HepG2 (cell line): ENCODE results near the gene PRCD. TPM values are rescaled to one million over a fixed set of nuclear protein-coding genes. Genes with fewer than 3 reads are reported as not detected.

ENCODE experiments used
- AFF4 ChIP-seq: sonication (generic); formaldehyde crosslinking; IDR thresholded peaks from 2 replicates; pipeline ENCODE4 v1.4.0; 2020; ENCODE audit warnings: missing genetic modification reagents
- BHLHE40 ChIP-seq: IDR thresholded peaks from 2 replicates; pipeline ENCODE4 v1.6.1; 2011; ENCODE audit warnings: low read length, improper control_type of control experiment
- CAMTA2 ChIP-seq: sonication (generic); formaldehyde crosslinking; IDR thresholded peaks from 2 replicates; pipeline ENCODE4 v1.4.0; 2020; ENCODE audit warnings: mild to moderate bottlenecking, missing genetic modification reagents, borderline replicate concordance
- GATAD1 ChIP-seq: IDR thresholded peaks from 2 replicates; pipeline ENCODE4 v1.6.1; 2016; ENCODE audit warnings: missing genetic modification reagents, missing compliant biosample characterization
- MYC ChIP-seq: sonication (generic); formaldehyde crosslinking; IDR thresholded peaks from 2 replicates; pipeline ENCODE4 v1.9.0; 2021; ENCODE audit warnings: missing genetic modification reagents, borderline replicate concordance
- NBN ChIP-seq: fragments of 450-650 bp; conservative IDR thresholded peaks from 2 replicates; pipeline ENCODE4 v1.6.1; 2017
- RXRB ChIP-seq: IDR thresholded peaks from 2 replicates; pipeline ENCODE4 v1.6.1; 2016; ENCODE audit warnings: borderline replicate concordance, missing genetic modification reagents, missing compliant biosample characterization
- TFAP4 ChIP-seq: sonication (generic); IDR thresholded peaks from 2 replicates; pipeline ENCODE4 v1.6.1; 2016; ENCODE audit warnings: low read depth, borderline replicate concordance
- ZNF160 ChIP-seq: sonication (generic); formaldehyde crosslinking; IDR thresholded peaks from 2 replicates; pipeline ENCODE4 v1.8.0; 2022; ENCODE audit warnings: mild to moderate bottlenecking, inconsistent platforms, missing genetic modification reagents
- ZNF20 ChIP-seq: sonication (generic); formaldehyde crosslinking; IDR thresholded peaks from 2 replicates; pipeline ENCODE4 v1.4.0; 2020; ENCODE audit warnings: mild to moderate bottlenecking, moderate library complexity, missing genetic modification reagents
- ZNF547 ChIP-seq: sonication (generic); formaldehyde crosslinking; IDR thresholded peaks from 2 replicates; pipeline ENCODE4 v1.5.1; 2020; ENCODE audit warnings: mild to moderate bottlenecking, missing genetic modification reagents
- ZNF589 ChIP-seq: sonication (generic); formaldehyde crosslinking; conservative IDR thresholded peaks from 2 replicates; pipeline ENCODE4 v1.8.0; 2022; ENCODE audit warnings: mild to moderate bottlenecking, moderate library complexity, missing genetic modification reagents
- ZNF609 ChIP-seq: sonication (generic); formaldehyde crosslinking; IDR thresholded peaks from 2 replicates; pipeline ENCODE4 v1.4.0; 2020; ENCODE audit warnings: mild to moderate bottlenecking, missing genetic modification reagents, borderline replicate concordance
- ZNF740 ChIP-seq: sonication (generic); formaldehyde crosslinking; IDR thresholded peaks from 2 replicates; pipeline ENCODE4 v1.4.0; 2020; ENCODE audit warnings: missing genetic modification reagents
- ZNF773 ChIP-seq: sonication (generic); formaldehyde crosslinking; IDR thresholded peaks from 2 replicates; pipeline ENCODE4 v1.4.0; 2020; ENCODE audit warnings: missing genetic modification reagents, borderline replicate concordance
- ZSCAN20 ChIP-seq: sonication (generic); formaldehyde crosslinking; IDR thresholded peaks from 2 replicates; pipeline ENCODE4 v1.4.0; 2020; ENCODE audit warnings: missing genetic modification reagents, mild to moderate bottlenecking, borderline replicate concordance
- polyA plus RNA-seq, 8 experiments: library from polyadenylated mRNA; depleted of rRNA in 3 of 8; stranded (reverse) in 7 of 8; unstranded in 1 of 8; fragments of >200 nt; fragmentation: Illumina TruSeq in 4 of 8; extraction: Trizol in 4 of 8; gene quantifications; 2 replicates each; pipeline versions ENCODE4 v1.2.1 to v1.2.3, GENCODE V29; 2011 to 2016; ENCODE audit warnings: low read depth in 4 of 8, missing spikeins in 1 of 8, mixed read lengths in 1 of 8; ENCODE audit not compliant: insufficient read depth in 1 of 8
- total RNA-seq, 5 experiments: library from RNA; depleted of rRNA; stranded (reverse); fragments of >200 nt; fragmentation: Illumina TruSeq; extraction: Trizol; gene quantifications; 2 replicates each; pipeline ENCODE4 v1.2.3, GENCODE V29; 2016; ENCODE audit warnings: low read depth in 1 of 5

The PRCD gene
- total and polyA plus RNA-seq, 2 of the 13 experiments (the other 11 are each of a cell fraction or from before 2014, with no cell fraction given) = 0.51 TPM; not detected in 1

GRCh38 chr17:76499267-76499667 lies 40.6 kb upstream of the PRCD start (continued):
- TF ChIP-seq TFAP4 (peak; percentile 96), MYC (CRISPR knock-in tag) (peak; percentile 68; the same call in 1 of the 2 replicates), ZNF609 (CRISPR knock-in tag) (peak; percentile 86), ZNF589 (0 out of 2 replicates have a peak, but pooled peaks have one; percentile 44), BHLHE40 (peak; percentile 49; the same call in 1 of the 2 replicates), AFF4 (peak; percentile 81; the same call in 1 of the 2 replicates), ZNF740 (CRISPR knock-in tag) (peak; percentile 66; the same call in 1 of the 2 replicates), NBN (no peak), GATAD1 (CRISPR knock-in tag) (peak; percentile 69), ZNF160 (CRISPR knock-in tag) (0 out of 2 replicates have a peak, but pooled peaks have one; percentile 68), ZNF773 (CRISPR knock-in tag) (no peak), RXRB (CRISPR knock-in tag) (peak; percentile 92), CAMTA2 (CRISPR knock-in tag) (0 out of 2 replicates have a peak, but pooled peaks have one; percentile 33), ZNF547 (CRISPR knock-in tag) (no peak; the same call in 1 of the 2 replicates), ZNF20 (CRISPR knock-in tag) (0 out of 2 replicates have a peak, but pooled peaks have one; percentile 46), ZSCAN20 (0 out of 2 replicates have a peak, but pooled peaks have one; percentile 44)
